HEK293 (cell line): ENCODE results near the gene RNF133.

Experiments used
- HOXA7 ChIP-seq: sonication (generic); formaldehyde crosslinking; IDR thresholded peaks from 2 replicates; pipeline ENCODE4 v1.8.1; 2022; ENCODE audit warnings: missing genetic modification reagents, borderline replicate concordance
- ZNF138 ChIP-seq: fragments of 450-650 bp; formaldehyde crosslinking; IDR thresholded peaks from 2 replicates; pipeline ENCODE4 v1.5.1; 2016; ENCODE audit warnings: missing biosample characterization, missing genetic modification characterization, borderline replicate concordance

GRCh38 chr7:122706836-122707235 lies 7.9 kb upstream of the RNF133 start:
- TF ChIP-seq HOXA7: no peak
- TF ChIP-seq ZNF138 (tag by site-specific recombination): no peak
